Right lobe of liver (tissue), 6 donors: ENCODE measurements around the gene ALKBH8. TPM values are rescaled to one million over a fixed set of nuclear protein-coding genes. Genes with fewer than 3 reads are reported as not detected.

Experiments
- ATAC-seq, 4 donors: fragments of 200-7000 bp; cut with Tn5 transposase; one replicate each; pipeline ENCODE4 v1.9.1; 2020; ENCODE audit warnings: mild to moderate bottlenecking in 4 of 4, moderate library complexity in 4 of 4
- DNase-seq, 3 donors: peaks; one replicate each; pipeline ENCODE4 v3.0.0-alpha.2; 2020
- H3K27ac ChIP-seq, 3 donors: fragments of 200-600 bp; one replicate each; pipeline ENCODE4 v1.8.0; 2022
- H3K27me3 ChIP-seq, 2 donors: fragments of 200-600 bp; one replicate each; pipeline ENCODE4 v1.8.0; 2022
- H3K36me3 ChIP-seq, 4 donors: fragments of 200-600 bp; sonication (generic) in 1 of 4; one replicate each; pipeline versions ENCODE4 v1.5.1 to v1.8.0; 2017 to 2022; ENCODE audit warnings: control low read depth in 1 of 4
- H3K4me1 ChIP-seq, 4 donors: fragments of 200-600 bp; sonication (generic) in 1 of 4; one replicate each; pipeline versions ENCODE4 v1.5.1 to v1.8.0; 2017 to 2022; ENCODE audit warnings: control low read depth in 1 of 4
- H3K4me3 ChIP-seq, 3 donors: fragments of 200-600 bp; one replicate each; pipeline ENCODE4 v1.8.0; 2022
- H3K9me3 ChIP-seq, 4 donors: fragments of 200-600 bp; sonication (generic) in 1 of 4; one replicate each; pipeline versions ENCODE4 v1.5.1 to v1.8.0; 2017 to 2022; ENCODE audit warnings: control low read depth in 1 of 4
- POLR2A ChIP-seq: fragments of 450-650 bp; IDR thresholded peaks from one replicate; pipeline ENCODE4 v1.6.1; 2017; ENCODE audit warnings: antibody characterized with exemption, mild to moderate bottlenecking
- WGBS: methylation state at CpG from one replicate; pipeline ENCODE4 v1.1.6; 2018; ENCODE audit warnings: low coverage, low lambda C conversion rate; ENCODE audit not compliant: insufficient coverage; ENCODE audit errors: missing lambda C conversion rate; 5-methylcytosine and 5-hydroxymethylcytosine counted together
- intact Hi-C, 2 donors: fragments of 100-400 bp; cut with DNase I; formaldehyde crosslinking; loops; one replicate each; pipeline versions ENCODE4 v1.11.2 to v1.14.1; 2022
- total RNA-seq, 6 experiments: library from RNA; depleted of rRNA in 2 of 6; stranded (reverse); fragments of >200 nt in 2 of 6; fragmentation: NEBNext Ultra II Directional in 3 of 6; extraction: Animal tissue kit (Norgen Biotek cat#: 25700) in 3 of 6; gene quantifications; one replicate each; pipeline versions ENCODE4 v1.1.0 to v1.2.4, GENCODE V29; 2016 to 2023
- TF ChIP-seq, protein P1 (sequence below), 4 donors: fragments of 200-600 bp in 3 of 4; fragments of 450-650 bp in 1 of 4; IDR thresholded peaks; one replicate each; pipeline versions ENCODE4 v1.5.1 to v1.8.0; 2016 to 2022; ENCODE audit warnings: antibody characterized with exemption in 4 of 4, mild to moderate bottlenecking in 2 of 4
- donor health status: DM: no; HTN: yes; CAD: no.
- donor health status: DM: no; HTN: no; CAD: no.
- donor health status: DM: no; HTN: no; CAD: no.
- donor health status: DM: no; HTN: yes; CAD: no.
- donor health status: DM: no; HTN: yes; CAD: no.

ALKBH8 gene
- total RNA-seq, 6 experiments from 2014 or later: 2.5 to 4.3 (median 3.1) TPM

DNA sequence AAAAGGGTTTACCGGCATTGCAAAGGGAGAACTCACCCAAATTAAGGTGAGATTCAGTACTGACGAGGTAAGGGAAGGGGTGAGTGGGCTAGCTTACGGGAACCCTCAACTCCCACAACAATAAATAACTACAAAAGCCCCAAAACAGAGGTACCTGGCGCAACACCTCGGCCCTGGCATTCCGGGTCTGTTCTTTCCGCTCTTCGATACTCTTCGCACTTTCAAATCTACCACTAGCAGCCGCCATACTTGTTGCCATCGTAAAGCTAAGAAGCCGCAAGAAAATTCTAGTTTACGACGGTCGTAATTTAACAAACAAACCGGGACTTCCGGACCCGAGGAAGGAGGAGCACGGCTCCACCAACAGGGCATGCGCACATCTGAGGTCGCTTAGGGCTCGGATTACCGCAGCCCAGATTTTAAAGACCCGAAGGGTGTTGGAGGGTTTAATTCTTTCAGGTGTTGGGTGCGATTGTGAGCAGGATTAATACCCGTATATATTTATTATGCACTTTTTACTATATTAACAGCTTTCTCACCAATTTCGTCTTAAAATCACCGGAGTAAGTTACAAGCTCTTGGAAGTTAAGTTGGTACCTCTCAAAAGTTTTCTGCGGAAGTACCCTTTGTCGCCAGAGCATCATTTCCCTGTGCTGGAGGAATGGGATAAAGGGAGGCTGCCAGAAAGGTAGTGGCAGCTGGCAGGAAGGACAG, 107.8 kb downstream of the ALKBH8 start, which contains the start of gene CWF19L2:
Gene CWF19L2, minus strand, starts transcription at position 268 of the 714 bp plus-strand sequence. Its CDS starts 9 bp downstream, at position 259.
- H3K4me3 ChIP-seq: peak within 1 kb of the TSS; percentile 60 to 69 (median 64)
- H3K27me3 ChIP-seq: no peaks in the 10 kb centered on the region
- H3K36me3 ChIP-seq: peaks cover 0 to 20% (median 0%) of the 10 kb centered on the region in 4 donors
- peak within 1 kb of the TSS; percentile 54 to 64 (median 57) for H3K27ac ChIP-seq
- H3K4me1 ChIP-seq: peaks cover 0 to 8% (median 2%) of the 10 kb centered on the region in 4 donors
- WGBS: under 1% methylated on average over 30 of the region's 30 CpGs
- no peaks in the 10 kb centered on the region for H3K9me3 ChIP-seq
- intact Hi-C loops: no loop called here
- DNase-seq: peak; percentile 88 to 92 (median 91)
- ATAC-seq: peak; percentile 99 to 100 (median 100)
- TF ChIP-seq, protein P1, sequence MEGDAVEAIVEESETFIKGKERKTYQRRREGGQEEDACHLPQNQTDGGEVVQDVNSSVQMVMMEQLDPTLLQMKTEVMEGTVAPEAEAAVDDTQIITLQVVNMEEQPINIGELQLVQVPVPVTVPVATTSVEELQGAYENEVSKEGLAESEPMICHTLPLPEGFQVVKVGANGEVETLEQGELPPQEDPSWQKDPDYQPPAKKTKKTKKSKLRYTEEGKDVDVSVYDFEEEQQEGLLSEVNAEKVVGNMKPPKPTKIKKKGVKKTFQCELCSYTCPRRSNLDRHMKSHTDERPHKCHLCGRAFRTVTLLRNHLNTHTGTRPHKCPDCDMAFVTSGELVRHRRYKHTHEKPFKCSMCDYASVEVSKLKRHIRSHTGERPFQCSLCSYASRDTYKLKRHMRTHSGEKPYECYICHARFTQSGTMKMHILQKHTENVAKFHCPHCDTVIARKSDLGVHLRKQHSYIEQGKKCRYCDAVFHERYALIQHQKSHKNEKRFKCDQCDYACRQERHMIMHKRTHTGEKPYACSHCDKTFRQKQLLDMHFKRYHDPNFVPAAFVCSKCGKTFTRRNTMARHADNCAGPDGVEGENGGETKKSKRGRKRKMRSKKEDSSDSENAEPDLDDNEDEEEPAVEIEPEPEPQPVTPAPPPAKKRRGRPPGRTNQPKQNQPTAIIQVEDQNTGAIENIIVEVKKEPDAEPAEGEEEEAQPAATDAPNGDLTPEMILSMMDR (IDR thresholded peaks at IDR 0.05): peak in 1 of 4 donors; percentile 2
- peak; percentile 50 for TF ChIP-seq POLR2A

DNA sequence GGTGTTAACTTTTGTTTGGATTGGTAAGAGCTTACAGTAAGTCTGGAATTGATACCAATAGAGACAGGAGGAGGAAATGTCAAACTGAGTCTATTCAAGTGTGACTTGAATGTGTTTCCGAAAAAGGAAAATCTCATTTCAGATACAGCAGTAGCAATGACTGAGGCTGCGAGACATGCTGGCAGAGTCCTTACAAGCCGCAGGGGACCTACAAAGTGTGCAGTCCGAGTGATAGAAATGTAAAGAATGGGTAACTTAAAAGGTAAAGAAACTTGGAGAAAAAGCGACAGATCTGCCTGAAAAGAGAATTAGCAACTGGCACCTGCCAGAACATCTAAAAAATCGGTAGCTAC, 108.4 kb downstream of the ALKBH8 start:
- Histone ChIP-seq H3K27me3 (no peaks in the 10 kb centered on the region), H3K9me3 (no peaks in the 10 kb centered on the region), H3K27ac (peak overlapping the region; percentile 54 to 64 (median 57)), H3K36me3 (peaks cover 0 to 25% (median 0%) of the 10 kb centered on the region in 4 donors), H3K4me3 (peak overlapping the region; percentile 60 to 69 (median 64)), H3K4me1 (peaks cover 0 to 8% (median 2%) of the 10 kb centered on the region in 4 donors)
- DNase-seq (no peak), ATAC-seq (peak; percentile 16 to 34 (median 29))
- 0% methylated on average over 6 of the region's 6 CpGs for WGBS
- TF ChIP-seq, protein P1 (IDR thresholded peaks at IDR 0.05): no peak
- no peak for TF ChIP-seq POLR2A
- intact Hi-C loops: no loop called here

DNA sequence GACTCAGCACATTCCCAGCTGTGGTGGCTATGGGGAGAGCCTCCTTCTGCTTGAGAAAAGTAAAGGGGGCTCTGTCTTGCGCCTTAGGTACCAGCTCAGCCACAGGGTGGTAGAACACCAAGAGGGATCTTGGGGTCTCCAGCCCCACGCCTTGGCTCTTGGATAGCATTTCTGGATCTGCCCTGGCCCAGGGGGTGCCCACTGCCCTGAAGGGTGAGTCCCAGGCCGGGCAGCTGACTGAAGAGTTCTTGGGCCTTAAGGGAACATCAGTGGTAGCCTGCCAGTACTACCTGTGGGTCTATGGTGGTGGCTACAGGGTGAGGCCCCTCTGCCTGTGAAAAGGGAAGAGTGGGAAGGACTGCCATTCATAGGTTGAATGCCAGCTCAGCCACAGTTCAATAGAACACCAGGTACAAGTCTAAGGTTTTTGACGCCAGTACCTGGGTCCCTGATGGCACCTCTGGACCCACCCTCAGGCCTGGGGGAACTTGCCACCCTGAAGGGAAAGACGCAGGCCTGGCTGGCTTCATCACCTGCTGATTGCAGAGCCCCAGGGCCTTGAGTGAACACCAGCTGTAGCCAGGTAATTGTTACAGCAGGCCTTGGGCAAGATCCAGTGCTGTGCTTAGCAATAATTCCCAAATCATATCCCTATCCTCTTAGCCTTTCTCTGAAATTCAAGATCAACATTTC, 111.8 kb downstream of the ALKBH8 start:
- H3K9me3 ChIP-seq: no peaks in the 10 kb centered on the region
- no peak for DNase-seq
- intact Hi-C loops: no loop called here
- TF ChIP-seq, protein P1 (IDR thresholded peaks at IDR 0.05): no peak
- no peak for TF ChIP-seq POLR2A
- H3K27me3 ChIP-seq: no peaks in the 10 kb centered on the region
- no peak overlapping the region for H3K4me3 ChIP-seq
- peaks cover 0 to 8% (median 2%) of the 10 kb centered on the region in 4 donors for H3K4me1 ChIP-seq
- peaks cover 0 to 25% (median 0%) of the 10 kb centered on the region in 4 donors for H3K36me3 ChIP-seq
- H3K27ac ChIP-seq: no peak overlapping the region
- no peak for ATAC-seq
- no CpG with 5 or more reads among the region's 5 CpGs for WGBS

Other genes starting within 250 kb of the ALKBH8 start
- gene CWF19L2, start 107.9 kb downstream of the ALKBH8 start, total RNA-seq: 1 to 10 TPM; 4.5 to 6.1 (median 5.3) TPM
- 1 to 10 TPM in 1 of 6 experiments, under 1 TPM in 4, not detected in 1; 0.25 to 1.7 (median 0.42) TPM for gene ELMOD1, start 25.4 kb upstream of the ALKBH8 start, total RNA-seq
- 1 to 10 TPM in 1 of 6 experiments, under 1 TPM in 3, not detected in 2; 0.55 to 5.3 (median 0.66) TPM for gene SLN, start 146.3 kb upstream of the ALKBH8 start, total RNA-seq